SHP77 (cell line): ENCODE measurements around the gene COX5A.
"Not testable (repeated sequence)": the region's sequence is repeated elsewhere in the genome, so short reads cannot be mapped to it uniquely, and the experiment has no call there.

Experiments used
- DNase-seq, 2 experiments: peaks; one replicate each; lab custom pipeline; 2025; lab: John Stamatoyannopoulos, UW

COX5A gene

GRCh38 chr15:74955796-74956647 lies 18.1 kb upstream of the COX5A start:
- peak in 1 of 2 experiments; percentile 75 for DNase-seq

- DNase-seq: no peak
These were observed 17.1 kb upstream of the COX5A start for GRCh38 chr15:74955017-74955416.

DNA sequence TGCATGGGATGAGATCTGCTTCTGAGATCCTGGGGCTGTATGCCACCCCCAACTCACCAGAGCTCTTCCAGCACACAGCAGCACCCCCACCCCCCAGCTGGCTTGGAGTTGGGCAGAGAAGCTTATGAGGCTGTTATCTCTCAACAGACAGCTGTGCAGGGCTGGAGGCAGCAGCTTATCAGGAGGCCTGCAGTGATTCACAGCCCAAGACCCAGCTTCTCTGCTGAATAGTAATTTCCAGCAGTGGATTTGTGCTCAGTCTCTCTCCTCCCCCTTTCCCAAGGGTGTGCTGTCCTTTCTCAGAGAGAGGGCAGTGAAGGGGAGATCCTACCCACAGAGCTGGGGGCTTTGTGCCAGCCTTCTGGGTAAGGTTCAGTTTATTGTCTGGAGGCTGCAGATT lies 16.6 kb upstream of the COX5A start:
- DNase-seq: no peak

GRCh38 chr15:74951006-74951405 lies 13.1 kb upstream of the COX5A start:
- DNase-seq: no peak

GRCh38 chr15:74950078-74950908 lies 12.4 kb upstream of the COX5A start:
- peak; percentile 26 to 67 for DNase-seq

GRCh38 chr15:74937272-74937589 lies 642 bp downstream of the COX5A start:
- no peak for DNase-seq

DNA sequence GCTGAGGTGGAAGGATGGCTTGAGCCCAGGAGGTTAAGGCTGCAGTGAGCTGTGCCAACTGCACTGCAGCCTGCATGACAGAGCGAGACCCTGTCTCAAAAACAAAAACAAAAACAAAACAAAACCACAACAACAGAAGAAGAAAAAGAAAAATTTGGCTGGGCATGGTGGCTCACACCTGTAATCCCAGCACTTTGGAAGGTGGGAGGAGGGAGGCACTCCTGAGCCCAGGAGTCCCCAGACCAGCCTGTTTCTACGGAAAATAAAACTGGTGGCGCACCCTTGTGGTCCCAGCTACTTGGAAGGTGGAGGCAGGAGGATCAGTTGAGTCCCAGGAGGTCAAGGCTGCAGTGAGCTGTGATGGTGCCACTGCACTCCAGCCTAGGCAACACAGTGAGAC lies 2.7 kb downstream of the COX5A start:
- peak in 1 of 2 experiments; percentile 5 for DNase-seq

GRCh38 chr15:74933573-74933972 lies 4.3 kb downstream of the COX5A start:
- no peak for DNase-seq

- DNase-seq: no peak
These were observed 9.1 kb downstream of the COX5A start for GRCh38 chr15:74928771-74929198.

DNA sequence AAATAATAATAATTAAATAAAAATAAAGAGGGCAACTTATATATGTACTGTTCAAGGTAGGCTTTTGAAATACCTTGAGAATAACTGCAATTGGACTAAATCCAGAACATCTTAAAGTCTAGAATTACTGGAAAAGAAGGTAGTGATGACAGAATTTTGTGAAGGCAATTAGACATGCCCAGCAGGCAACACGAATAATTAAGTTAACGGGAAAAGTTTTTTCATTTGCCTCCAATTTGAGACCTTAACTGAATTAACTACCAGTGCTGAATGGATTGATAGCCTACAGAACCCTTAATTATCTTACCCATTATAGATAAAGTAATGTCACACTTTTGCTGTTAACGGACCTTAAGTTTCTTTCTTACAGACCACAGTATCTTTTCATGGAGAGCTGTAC lies 13.3 kb downstream of the COX5A start:
- DNase-seq: no peak

DNA sequence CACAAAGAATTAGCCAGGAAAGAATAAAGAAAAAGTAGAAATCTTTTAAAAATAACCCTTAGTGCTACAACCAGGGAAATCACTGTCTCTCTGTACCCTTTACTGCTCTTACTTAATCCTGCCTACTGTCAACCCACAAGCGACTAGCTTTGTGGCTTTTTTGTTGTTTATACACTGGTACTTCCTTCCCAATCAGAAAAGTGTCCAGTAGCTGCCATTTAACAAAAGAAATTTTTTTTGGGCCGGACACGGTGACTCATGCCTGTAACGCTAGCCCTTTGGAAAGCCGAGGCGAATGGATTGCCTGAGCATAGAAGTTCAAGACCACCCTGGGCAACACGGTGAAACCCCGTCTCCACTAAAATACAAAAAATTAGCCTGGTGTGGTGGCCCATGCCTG lies 17.4 kb downstream of the COX5A start:
- no peak for DNase-seq

GRCh38 chr15:74917676-74918075 lies 20.2 kb downstream of the COX5A start:
- DNase-seq: no peak

DNA sequence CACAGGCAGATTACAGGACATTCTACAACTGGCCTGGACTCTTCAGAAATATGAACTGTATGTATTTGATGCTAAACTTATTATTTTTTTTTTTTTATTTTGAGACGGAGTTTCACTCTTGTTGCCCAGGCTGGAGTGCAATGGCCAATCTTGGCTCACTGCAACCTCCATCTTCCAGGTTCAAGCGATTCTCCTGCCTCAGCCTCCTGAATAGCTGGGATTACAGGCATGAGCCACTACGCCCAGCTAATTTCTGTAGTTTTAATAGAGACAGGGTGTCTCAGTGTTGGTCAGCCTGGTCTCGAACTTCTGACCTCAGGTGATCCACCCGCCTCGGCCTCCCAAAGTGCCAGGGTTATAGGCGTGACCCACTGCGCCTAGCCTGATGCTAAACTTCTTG lies 24.1 kb downstream of the COX5A start:
- DNase-seq: not testable (repeated sequence)

DNA sequence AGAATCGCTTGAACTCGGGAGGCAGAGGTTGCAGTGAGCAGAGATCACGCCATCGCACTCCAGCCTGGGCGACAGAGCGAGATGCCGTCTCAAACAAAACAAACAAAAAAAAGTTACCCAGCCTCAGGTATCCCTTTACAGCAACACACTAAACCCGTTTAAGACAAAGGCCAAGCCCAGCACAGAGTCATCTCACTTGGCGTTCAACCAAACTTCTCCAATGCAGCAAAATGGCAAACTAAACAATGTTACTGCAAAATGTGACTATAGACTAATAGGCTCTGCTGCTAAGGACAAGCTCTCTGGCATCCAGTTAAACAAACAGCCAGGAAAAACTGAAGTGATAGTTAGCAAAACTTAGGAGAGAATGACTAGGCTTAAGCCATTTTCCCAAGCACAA lies 24.8 kb downstream of the COX5A start:
- DNase-seq: no peak

DNA sequence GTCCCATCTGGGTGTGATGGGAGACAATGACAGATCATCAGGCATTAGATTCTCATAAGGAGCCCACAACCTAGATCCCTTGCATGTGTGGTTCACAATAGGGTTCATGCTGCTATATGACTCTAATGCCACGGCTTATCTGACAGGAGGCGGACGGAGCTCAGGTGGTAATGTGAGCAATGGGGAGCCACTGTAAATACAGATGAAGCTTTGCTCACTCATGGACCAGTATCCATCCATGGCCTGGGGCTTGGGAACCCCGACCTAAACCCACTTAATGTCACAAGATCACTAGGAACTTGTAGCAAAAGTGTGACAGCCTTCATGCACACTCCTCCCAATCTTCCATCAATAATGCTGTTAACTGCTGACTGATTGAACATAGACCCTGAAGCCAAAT lies 29.2 kb downstream of the COX5A start:
- DNase-seq: no peak

- no peak for DNase-seq
These were observed 30.6 kb downstream of the COX5A start for GRCh38 chr15:74907163-74907870.

- peak; percentile 54 to 88 for DNase-seq
These were observed 31.3 kb downstream of the COX5A start, which contains the start of gene FAM219B for GRCh38 chr15:74906450-74907162. FAM219B (minus strand) TSS chr15:74906851; CDS start chr15:74906800, 51 bp downstream.

- peak in 1 of 2 experiments; percentile 25 for DNase-seq
These were observed 31.8 kb downstream of the COX5A start for GRCh38 chr15:74906067-74906449.

DNA sequence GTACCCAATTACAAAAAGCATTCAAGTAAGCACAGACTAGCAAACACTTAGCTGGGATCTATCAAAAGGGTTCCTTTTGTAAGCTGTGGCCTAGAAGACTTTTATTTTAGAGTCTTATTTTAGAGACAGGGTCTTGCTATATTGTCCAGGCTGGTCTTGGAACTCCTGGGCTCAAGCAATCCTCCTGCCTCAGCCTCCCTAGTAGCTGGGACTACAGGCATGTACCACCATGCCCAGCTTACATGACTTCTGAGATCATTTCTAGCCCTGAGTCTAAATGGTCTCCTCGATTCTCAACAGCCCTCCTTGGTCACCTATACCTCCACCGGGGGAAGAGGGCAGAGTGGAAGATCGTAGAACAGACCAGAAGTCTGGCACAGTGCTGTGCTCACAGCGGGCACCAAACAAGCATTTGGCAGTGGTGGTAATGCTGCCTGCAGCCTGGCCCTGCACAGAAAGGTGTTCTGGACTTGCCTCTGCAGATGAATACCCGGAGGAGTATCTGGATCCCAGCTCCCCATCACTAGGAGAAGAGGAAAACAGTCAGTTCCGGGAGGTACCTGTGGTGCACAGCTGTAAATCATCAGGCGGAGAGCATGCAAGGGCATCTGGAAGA lies 33.6 kb downstream of the COX5A start:
- no peak for DNase-seq

DNA sequence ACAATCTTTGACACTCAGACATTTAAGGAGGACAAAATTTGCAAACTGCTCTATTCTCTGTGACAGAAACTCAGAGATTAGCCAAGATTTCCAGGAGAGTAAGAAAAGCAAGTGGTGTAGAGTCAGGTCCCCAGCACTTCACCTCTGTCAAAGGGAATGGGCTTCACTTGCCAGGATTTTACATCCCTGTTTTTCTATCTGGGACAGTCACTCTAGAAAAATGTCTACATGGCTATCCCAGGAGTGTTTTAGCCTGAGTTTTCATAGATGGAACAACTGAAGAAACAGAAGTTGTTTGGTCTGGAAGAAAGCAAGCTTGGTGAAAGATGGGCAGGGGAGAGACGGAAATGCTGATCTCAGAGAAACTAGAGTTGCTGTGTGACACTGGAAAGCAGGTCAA lies 34.2 kb downstream of the COX5A start:
- no peak for DNase-seq

DNA sequence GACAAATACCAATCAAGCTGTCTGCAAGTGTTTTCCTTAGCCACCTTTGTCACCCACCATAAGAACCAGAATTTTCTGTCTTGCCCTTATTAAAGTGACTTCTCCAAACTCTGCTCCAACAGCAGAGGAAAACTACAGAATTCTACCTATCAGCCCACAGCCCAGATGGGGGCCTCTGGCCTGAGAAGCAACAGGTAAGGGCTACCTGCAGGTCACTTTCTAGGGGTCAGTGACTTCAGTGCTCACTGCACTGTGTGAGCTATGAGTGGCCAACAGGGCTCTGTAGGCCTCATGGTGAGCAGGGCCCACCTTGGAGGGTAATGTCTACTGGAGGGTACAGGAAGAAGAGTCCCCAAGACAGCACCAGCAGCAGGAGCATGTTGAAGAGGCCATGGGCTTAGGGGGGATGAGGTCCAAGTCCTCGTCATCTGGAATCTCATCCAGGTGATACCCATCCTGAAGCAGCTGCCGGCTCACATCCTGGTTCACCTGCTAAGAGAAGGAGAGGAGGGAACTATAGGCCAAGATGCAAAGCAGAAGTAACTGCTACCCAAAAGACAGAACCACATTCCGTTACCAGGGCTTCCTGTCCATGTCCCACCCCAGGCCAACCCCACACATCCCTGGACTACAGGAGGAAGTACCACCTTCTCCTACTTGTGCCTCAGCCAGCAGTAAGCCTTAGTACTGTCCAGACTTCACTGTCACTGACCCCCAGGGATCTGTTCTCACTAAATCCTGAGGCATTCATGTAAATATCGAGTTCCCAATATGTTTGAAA lies 35.4 kb downstream of the COX5A start:
- no peak for DNase-seq
